HCT116 (cell line): ENCODE data around the gene FER. TPM values are rescaled to one million over a fixed set of nuclear protein-coding genes. Genes with fewer than 3 reads are reported as not detected.

Source experiments
- ATAC-seq: fragments of 200-7000 bp; cut with Tn5 transposase; 2 replicates; pipeline ENCODE4 v1.9.1; 2020; ENCODE audit warnings: mild to moderate bottlenecking, moderate library complexity
- BruUV-seq: library from RNA; stranded (reverse); fragments of 400-500 nt; replicated peaks from 2 replicates; lab custom pipeline; 2021; lab: Mats Ljungman, UMichigan
- CTCF ChIA-PET: fragments of 300-600 bp; sonication (Branson Sonifier 250); formaldehyde crosslinking; loops from one replicate; lab custom pipeline; 2021; ENCODE audit warnings: antibody characterized with exemption; lab: Charles Lee
- POLR2A ChIA-PET: fragments of 300-600, 350-600 bp; sonication (Branson Sonifier 250); formaldehyde crosslinking; loops from one replicate; lab custom pipeline; 2021; ENCODE audit warnings: antibody characterized with exemption; lab: Charles Lee
- RAD21 ChIA-PET, 2 experiments: fragments of 300-600 bp; sonication (Branson Sonifier 250); formaldehyde crosslinking; loops; one replicate each; lab custom pipeline; 2023; ENCODE audit warnings: low total read pairs in 2 of 2; ENCODE audit not compliant: uncharacterized antibody in 2 of 2, unreplicated experiment in 2 of 2, low non-redundant PET in 1 of 2; lab: Charles Lee
- DNase-seq: peaks from one replicate; pipeline ENCODE4 v3.0.0-alpha.2; 2010; ENCODE audit warnings: low read depth, low spot score
- H2AFZ ChIP-seq: fragments of 200-600 bp; shearing (Covaris generic), sonication (generic); 2 replicates; pipeline ENCODE4 v1.6.1; 2017; ENCODE audit warnings: low read depth, mixed run types, mixed read lengths, antibody characterized with exemption, low read length; ENCODE audit not compliant: poor library complexity, severe bottlenecking
- H3K27ac ChIP-seq: 2 replicates; pipeline ENCODE4 v1.5.1; 2012; ENCODE audit warnings: low read depth, low read length
- H3K27me3 ChIP-seq: fragments of 200-600 bp; sonication (generic); 2 replicates; pipeline ENCODE4 v1.6.1; 2016; ENCODE audit warnings: mixed run types, low read length, mixed read lengths; ENCODE audit not compliant: insufficient read depth
- H3K36me3 ChIP-seq, 2 experiments: fragments of 200-500 bp in 1 of 2; fragments of 200-600 bp in 1 of 2; sonication (Bioruptor generic) in 1 of 2; sonication (generic) in 1 of 2; 2 replicates each; pipeline versions ENCODE4 v1.5.1 to v1.6.1; 2014 to 2016; ENCODE audit warnings: low read length in 2 of 2, inconsistent platforms in 1 of 2, mixed read lengths in 1 of 2, mixed run types in 1 of 2; ENCODE audit not compliant: insufficient read depth in 2 of 2, control insufficient read depth in 1 of 2
- H3K4me1 ChIP-seq, 2 experiments: fragments of 200-600 bp in 1 of 2; sonication (generic) in 1 of 2; 2 replicates each; pipeline versions ENCODE4 v1.5.1 to v1.6.1; 2012 to 2017; ENCODE audit warnings: low read length in 2 of 2, inconsistent platforms in 1 of 2, mild to moderate bottlenecking in 1 of 2, mixed read lengths in 1 of 2, mixed run types in 1 of 2, moderate library complexity in 1 of 2; ENCODE audit not compliant: insufficient read depth in 2 of 2, control insufficient read depth in 1 of 2
- H3K4me2 ChIP-seq: fragments of 200-600 bp; sonication (generic); 2 replicates; pipeline ENCODE4 v1.6.1; 2017; ENCODE audit warnings: mixed run types, low read length, mixed read lengths
- H3K4me3 ChIP-seq, 2 experiments: fragments of 200-600 bp in 1 of 2; sonication (generic) in 1 of 2; replicated peaks in 1 of 2; 2 replicates each; pipeline ENCODE4 v1.5.1; 2011 to 2016; ENCODE audit warnings: low read length in 2 of 2, control low read depth in 1 of 2, low read depth in 1 of 2, mild to moderate bottlenecking in 1 of 2, mixed read lengths in 1 of 2, mixed run types in 1 of 2
- H3K79me2 ChIP-seq: fragments of 200-600 bp; sonication (generic); 2 replicates; pipeline ENCODE4 v1.6.1; 2017; ENCODE audit warnings: mild to moderate bottlenecking, mixed run types, low read length, moderate library complexity, mixed read lengths; ENCODE audit not compliant: insufficient read depth
- H3K9ac ChIP-seq: fragments of 200-600 bp; sonication (generic); 2 replicates; pipeline ENCODE4 v1.6.1; 2016; ENCODE audit warnings: low read length, mixed read lengths
- H3K9me2 ChIP-seq: fragments of 200-600 bp; sonication (generic), shearing (Covaris generic); 2 replicates; pipeline ENCODE4 v1.6.1; 2017; ENCODE audit warnings: mixed run types, mild to moderate bottlenecking, moderate library complexity; ENCODE audit not compliant: insufficient read depth
- H3K9me3 ChIP-seq, 2 experiments: fragments of 200-500 bp in 1 of 2; fragments of 200-600 bp in 1 of 2; sonication (Bioruptor generic) in 1 of 2; sonication (generic) in 1 of 2; 2 replicates each; pipeline ENCODE4 v1.6.1; 2014 to 2017; ENCODE audit warnings: low read length in 2 of 2, mixed read lengths in 2 of 2, inconsistent platforms in 1 of 2, low read depth in 1 of 2, mild to moderate bottlenecking in 1 of 2, mixed run types in 1 of 2, moderate library complexity in 1 of 2; ENCODE audit not compliant: control insufficient read depth in 1 of 2, insufficient read depth in 1 of 2
- H4K20me1 ChIP-seq: fragments of 200-600 bp; sonication (generic), shearing (Covaris generic); 2 replicates; pipeline ENCODE4 v1.6.1; 2017; ENCODE audit warnings: mixed run types, mild to moderate bottlenecking, moderate library complexity; ENCODE audit not compliant: insufficient read depth
- ATF3 ChIP-seq: IDR thresholded peaks from 2 replicates; pipeline ENCODE4 v1.6.1; 2012
- CEBPB ChIP-seq: IDR thresholded peaks from 2 replicates; pipeline ENCODE4 v1.6.1; 2012; ENCODE audit warnings: low read depth
- EGR1 ChIP-seq: IDR thresholded peaks from 2 replicates; pipeline ENCODE4 v1.6.1; 2012; ENCODE audit warnings: low read depth
- EZH2 ChIP-seq: fragments of 200-600 bp; sonication (generic); IDR thresholded peaks from 2 replicates; pipeline ENCODE4 v1.6.1; 2017; ENCODE audit warnings: antibody characterized with exemption, mixed run types
- FOSL1 ChIP-seq: IDR thresholded peaks from 2 replicates; pipeline ENCODE4 v1.6.1; 2012; ENCODE audit warnings: low read depth
- JUND ChIP-seq: IDR thresholded peaks from 2 replicates; pipeline ENCODE4 v1.6.1; 2012
- POLR2AphosphoS5 ChIP-seq: IDR thresholded peaks from 2 replicates; pipeline ENCODE4 v1.6.1; 2011; ENCODE audit warnings: mild to moderate bottlenecking, low read depth, low read length, moderate library complexity
- RAD21 ChIP-seq: IDR thresholded peaks from 2 replicates; pipeline ENCODE4 v1.6.1; 2012; ENCODE audit warnings: low read depth, mild to moderate bottlenecking
- REST ChIP-seq: IDR thresholded peaks from 2 replicates; pipeline ENCODE4 v1.6.1; 2012; ENCODE audit warnings: low read depth
- SIN3A ChIP-seq: IDR thresholded peaks from 2 replicates; pipeline ENCODE4 v1.6.1; 2012; ENCODE audit warnings: low read depth
- SRF ChIP-seq: IDR thresholded peaks from 2 replicates; pipeline ENCODE4 v1.6.1; 2012; ENCODE audit warnings: low read depth
- TCF7L2 ChIP-seq: IDR thresholded peaks from 2 replicates; pipeline ENCODE4 v1.7.0; 2011; ENCODE audit warnings: borderline replicate concordance, inconsistent platforms; ENCODE audit not compliant: insufficient read depth, insufficient read length; ENCODE audit errors: extremely low read depth
- ZFX ChIP-seq: fragments of 450-650 bp; IDR thresholded peaks from 2 replicates; pipeline ENCODE4 v1.6.1; 2017
- ZNF274 ChIP-seq: fragments of 200-500 bp; sonication (Bioruptor generic); IDR thresholded peaks from 2 replicates; pipeline ENCODE4 v1.6.1; 2014; ENCODE audit warnings: mild to moderate bottlenecking, low read depth, low read length, inconsistent platforms
- intact Hi-C: fragments of 100-400 bp; cut with micrococcal nuclease; formaldehyde crosslinking; loops from 2 replicates; pipeline ENCODE4 v1.10.0; 2022
- total RNA-seq: library from RNA; stranded (reverse); gene quantifications from one replicate; pipeline ENCODE4 v1.2.1, GENCODE V29; 2021; ENCODE audit not compliant: unreplicated experiment

The FER gene
- total RNA-seq, 1 experiment from 2014 or later: 32.0 TPM

- no peaks in the 10 kb centered on the region for H3K9me2 ChIP-seq
- RAD21 ChIA-PET: no interaction called here
- no peaks in the 10 kb centered on the region for H3K4me1 ChIP-seq
- H4K20me1 ChIP-seq: no peaks in the 10 kb centered on the region
- H3K9ac ChIP-seq: no peak overlapping the region
- H2AFZ ChIP-seq: no peak overlapping the region
- TF ChIP-seq SRF: no peak
- TF ChIP-seq ZNF274: no peak
- TF ChIP-seq ZFX: no peak
- TF ChIP-seq REST: no peak
- no peak for TF ChIP-seq ATF3
- no peak for TF ChIP-seq SIN3A
- no peak for TF ChIP-seq CEBPB
- intact Hi-C loops: no loop called here
- no peaks in the 10 kb centered on the region for H3K27me3 ChIP-seq
- no peaks in the 10 kb centered on the region for H3K36me3 ChIP-seq
- ATAC-seq (no peak), DNase-seq (no peak)
- POLR2A ChIA-PET: no interaction called here
- CTCF ChIA-PET: no interaction called here
- BruUV-seq: no TSS peak
- no peaks in the 10 kb centered on the region for H3K9me3 ChIP-seq
- no peaks in the 10 kb centered on the region for H3K79me2 ChIP-seq
- no peak overlapping the region for H3K4me2 ChIP-seq
- H3K4me3 ChIP-seq: no peak overlapping the region
- no peak overlapping the region for H3K27ac ChIP-seq
Measured at GRCh38 chr5:109083937-109084336, 336.2 kb downstream of the FER start.

- BruUV-seq: no TSS peak
- H3K4me3 ChIP-seq: no peak overlapping the region
- TF ChIP-seq TCF7L2 (no peak), FOSL1 (no peak), REST (no peak), EZH2 (no peak), CEBPB (no peak), POLR2AphosphoS5 (no peak), SIN3A (no peak), EGR1 (no peak), RAD21 (no peak), JUND (no peak)
Measured at GRCh38 chr5:109089191-109089590, 341.5 kb downstream of the FER start.

More at GRCh38 chr5:109089191-109089590, 341.5 kb downstream of the FER start:
- ChIA-PET RAD21 (no interaction called here), POLR2A (interaction anchor here (0.6 kb wide), 1 partner anchor 108 kb away, joined by 6 read pairs; no protein-coding TSS in a partner anchor), CTCF (no interaction called here)
- ATAC-seq (no peak), DNase-seq (no peak)
- Histone ChIP-seq H3K9me3 (no peaks in the 10 kb centered on the region), H3K9ac (no peak overlapping the region), H3K79me2 (no peaks in the 10 kb centered on the region), H3K9me2 (no peaks in the 10 kb centered on the region), H3K27ac (no peak overlapping the region), H3K27me3 (no peaks in the 10 kb centered on the region), H3K36me3 (no peaks in the 10 kb centered on the region), H3K4me2 (no peak overlapping the region), H3K4me1 (no peaks in the 10 kb centered on the region), H2AFZ (no peak overlapping the region), H4K20me1 (no peaks in the 10 kb centered on the region; the same call in 1 of the 2 replicates)
- intact Hi-C loops: no loop called here
